ENCODE results near the gene GRWD1.

GRWD1 gene

DNA sequence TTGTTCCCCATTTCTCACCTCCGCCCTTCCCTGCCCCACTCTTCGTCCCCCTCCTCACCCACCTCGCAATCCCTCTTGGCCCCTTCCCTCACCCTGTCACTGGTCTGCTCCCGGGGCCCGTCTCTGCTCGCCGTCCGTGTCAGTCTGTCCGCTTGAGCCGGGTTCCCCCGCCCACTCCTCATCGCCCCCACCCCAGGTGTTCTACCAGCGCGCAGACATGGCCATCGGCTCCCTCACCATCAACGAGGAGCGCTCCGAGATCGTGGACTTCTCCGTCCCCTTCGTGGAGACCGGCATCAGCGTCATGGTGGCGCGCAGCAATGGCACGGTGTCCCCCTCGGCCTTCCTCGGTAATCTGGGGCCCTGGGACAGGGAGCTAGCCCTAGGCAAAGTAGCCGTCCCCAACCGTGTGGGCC is 30.0 kb upstream of the GRWD1 start:
- TF ChIP-seq PPARA (CRISPR knock-in tag; IDR thresholded peaks at IDR 0.05; ENCODE audit: borderline replicate concordance): no peak
- TF ChIP-seq ZFP30 (CRISPR knock-in tag; IDR thresholded peaks at IDR 0.05): no peak
- no peak for TF ChIP-seq OSR1 (CRISPR knock-in tag; IDR thresholded peaks at IDR 0.05)
- TF ChIP-seq, protein P1, sequence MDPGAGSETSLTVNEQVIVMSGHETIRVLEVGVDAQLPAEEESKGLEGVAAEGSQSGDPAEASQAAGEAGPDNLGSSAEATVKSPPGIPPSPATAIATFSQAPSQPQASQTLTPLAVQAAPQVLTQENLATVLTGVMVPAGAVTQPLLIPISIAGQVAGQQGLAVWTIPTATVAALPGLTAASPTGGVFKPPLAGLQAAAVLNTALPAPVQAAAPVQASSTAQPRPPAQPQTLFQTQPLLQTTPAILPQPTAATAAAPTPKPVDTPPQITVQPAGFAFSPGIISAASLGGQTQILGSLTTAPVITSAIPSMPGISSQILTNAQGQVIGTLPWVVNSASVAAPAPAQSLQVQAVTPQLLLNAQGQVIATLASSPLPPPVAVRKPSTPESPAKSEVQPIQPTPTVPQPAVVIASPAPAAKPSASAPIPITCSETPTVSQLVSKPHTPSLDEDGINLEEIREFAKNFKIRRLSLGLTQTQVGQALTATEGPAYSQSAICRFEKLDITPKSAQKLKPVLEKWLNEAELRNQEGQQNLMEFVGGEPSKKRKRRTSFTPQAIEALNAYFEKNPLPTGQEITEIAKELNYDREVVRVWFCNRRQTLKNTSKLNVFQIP (CRISPR knock-in tag; IDR thresholded peaks at IDR 0.05; ENCODE audit: borderline replicate concordance, low read depth): no peak
- TF ChIP-seq, protein P2, sequence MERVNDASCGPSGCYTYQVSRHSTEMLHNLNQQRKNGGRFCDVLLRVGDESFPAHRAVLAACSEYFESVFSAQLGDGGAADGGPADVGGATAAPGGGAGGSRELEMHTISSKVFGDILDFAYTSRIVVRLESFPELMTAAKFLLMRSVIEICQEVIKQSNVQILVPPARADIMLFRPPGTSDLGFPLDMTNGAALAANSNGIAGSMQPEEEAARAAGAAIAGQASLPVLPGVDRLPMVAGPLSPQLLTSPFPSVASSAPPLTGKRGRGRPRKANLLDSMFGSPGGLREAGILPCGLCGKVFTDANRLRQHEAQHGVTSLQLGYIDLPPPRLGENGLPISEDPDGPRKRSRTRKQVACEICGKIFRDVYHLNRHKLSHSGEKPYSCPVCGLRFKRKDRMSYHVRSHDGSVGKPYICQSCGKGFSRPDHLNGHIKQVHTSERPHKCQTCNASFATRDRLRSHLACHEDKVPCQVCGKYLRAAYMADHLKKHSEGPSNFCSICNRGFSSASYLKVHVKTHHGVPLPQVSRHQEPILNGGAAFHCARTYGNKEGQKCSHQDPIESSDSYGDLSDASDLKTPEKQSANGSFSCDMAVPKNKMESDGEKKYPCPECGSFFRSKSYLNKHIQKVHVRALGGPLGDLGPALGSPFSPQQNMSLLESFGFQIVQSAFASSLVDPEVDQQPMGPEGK (CRISPR knock-in tag; IDR thresholded peaks at IDR 0.05; ENCODE audit: borderline replicate concordance): no peak
- TF ChIP-seq ISL1 (CRISPR knock-in tag; IDR thresholded peaks at IDR 0.05): no peak
- no peak for TF ChIP-seq TCF4 (CRISPR knock-in tag; IDR thresholded peaks at IDR 0.05; ENCODE audit: borderline replicate concordance)
- no peak for TF ChIP-seq ZNF565 (CRISPR knock-in tag; conservative IDR thresholded peaks at IDR 0.05; ENCODE audit: low read depth)
- TF ChIP-seq TOX (CRISPR knock-in tag; IDR thresholded peaks at IDR 0.05; ENCODE audit: borderline replicate concordance): no peak
- no peak for ATAC-seq

DNA sequence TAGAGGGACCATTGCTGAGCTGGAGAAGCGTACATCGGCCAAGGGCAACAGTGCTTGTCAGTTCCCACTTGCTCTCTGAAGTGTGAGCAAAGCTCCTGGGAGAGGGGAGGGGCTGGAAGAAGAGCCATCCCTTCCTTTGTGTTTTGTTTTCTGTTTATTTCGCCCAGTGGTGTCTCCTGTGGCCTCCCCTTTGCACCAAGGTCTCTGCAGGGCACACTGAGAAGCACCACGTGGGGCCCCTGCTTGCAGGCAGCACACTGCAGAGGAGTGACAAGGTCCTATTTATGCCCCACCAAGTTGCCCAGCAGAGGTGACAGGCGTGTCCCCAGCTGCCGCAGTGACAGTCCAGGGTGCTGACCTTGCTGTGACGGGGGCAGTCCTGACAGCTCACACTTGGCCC is 28.4 kb upstream of the GRWD1 start:
- TF ChIP-seq ZC3H10 (CRISPR knock-in tag; IDR thresholded peaks at IDR 0.05) (no peak), SNAI2 (CRISPR knock-in tag; IDR thresholded peaks at IDR 0.05) (no peak), ZNF8 (CRISPR knock-in tag; IDR thresholded peaks at IDR 0.05) (no peak), PPARA (CRISPR knock-in tag; IDR thresholded peaks at IDR 0.05; ENCODE audit: borderline replicate concordance) (no peak), ARNTL (CRISPR knock-in tag; IDR thresholded peaks at IDR 0.05; ENCODE audit: borderline replicate concordance, low read depth) (no peak), ZFP30 (CRISPR knock-in tag; IDR thresholded peaks at IDR 0.05) (no peak), CSDC2 (CRISPR knock-in tag; IDR thresholded peaks at IDR 0.05) (no peak), ZFP3 (CRISPR knock-in tag; IDR thresholded peaks at IDR 0.05) (no peak), ZNF565 (CRISPR knock-in tag; conservative IDR thresholded peaks at IDR 0.05; ENCODE audit: low read depth) (no peak), TCF4 (CRISPR knock-in tag; IDR thresholded peaks at IDR 0.05; ENCODE audit: borderline replicate concordance) (no peak), ZNF70 (CRISPR knock-in tag; IDR thresholded peaks at IDR 0.05) (no peak)
- TF ChIP-seq, protein P3, sequence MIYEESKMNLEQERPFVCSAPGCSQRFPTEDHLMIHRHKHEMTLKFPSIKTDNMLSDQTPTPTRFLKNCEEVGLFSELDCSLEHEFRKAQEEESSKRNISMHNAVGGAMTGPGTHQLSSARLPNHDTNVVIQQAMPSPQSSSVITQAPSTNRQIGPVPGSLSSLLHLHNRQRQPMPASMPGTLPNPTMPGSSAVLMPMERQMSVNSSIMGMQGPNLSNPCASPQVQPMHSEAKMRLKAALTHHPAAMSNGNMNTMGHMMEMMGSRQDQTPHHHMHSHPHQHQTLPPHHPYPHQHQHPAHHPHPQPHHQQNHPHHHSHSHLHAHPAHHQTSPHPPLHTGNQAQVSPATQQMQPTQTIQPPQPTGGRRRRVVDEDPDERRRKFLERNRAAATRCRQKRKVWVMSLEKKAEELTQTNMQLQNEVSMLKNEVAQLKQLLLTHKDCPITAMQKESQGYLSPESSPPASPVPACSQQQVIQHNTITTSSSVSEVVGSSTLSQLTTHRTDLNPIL (CRISPR knock-in tag; IDR thresholded peaks at IDR 0.05; ENCODE audit: low read depth): no peak
- TF ChIP-seq, protein P1 (CRISPR knock-in tag; IDR thresholded peaks at IDR 0.05; ENCODE audit: borderline replicate concordance, low read depth): no peak
- no peak for ATAC-seq

DNA sequence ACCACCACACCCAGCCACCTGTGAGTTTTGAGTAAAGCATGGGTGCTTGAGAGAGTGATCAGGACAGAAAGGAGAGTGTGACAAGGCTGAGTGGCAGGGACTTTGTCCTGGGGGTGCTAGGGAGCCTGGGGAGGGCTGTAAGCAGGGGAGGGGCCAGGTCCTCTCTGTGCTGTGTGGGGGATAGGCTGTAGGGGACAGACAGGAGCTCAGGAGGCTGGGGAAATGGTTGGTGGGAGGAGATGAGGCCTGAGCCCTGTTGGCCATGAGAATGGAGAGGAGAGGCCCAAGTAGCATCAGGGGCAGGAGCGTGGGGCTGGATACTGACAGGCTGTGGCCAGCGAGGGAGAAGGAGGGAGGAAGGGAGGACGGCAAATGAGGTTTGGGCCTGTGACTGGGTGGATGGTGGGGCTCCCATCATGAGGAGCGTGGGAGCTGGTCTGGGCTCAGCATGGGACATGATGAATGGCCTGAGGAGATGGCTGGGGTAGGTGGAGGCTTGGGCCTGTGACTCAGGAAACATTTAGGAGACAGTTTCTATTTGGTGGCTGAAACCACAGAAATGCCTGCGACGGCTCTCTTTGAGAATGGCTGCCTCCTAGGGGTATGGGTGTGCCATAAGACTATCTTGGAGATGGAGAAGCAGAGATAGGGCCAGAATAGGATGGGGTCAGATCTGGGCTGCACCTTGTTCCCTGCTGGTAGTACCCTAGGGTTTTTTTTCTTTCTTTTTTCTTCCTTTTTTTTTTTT is 27.3 kb upstream of the GRWD1 start:
- ATAC-seq: peak; percentile 35
- no peak for TF ChIP-seq ZNF70 (CRISPR knock-in tag; IDR thresholded peaks at IDR 0.05)
- no peak for TF ChIP-seq RARB (CRISPR knock-in tag; IDR thresholded peaks at IDR 0.05)
- TF ChIP-seq, protein P2 (CRISPR knock-in tag; IDR thresholded peaks at IDR 0.05; ENCODE audit: borderline replicate concordance): no peak
- TF ChIP-seq ESRRG (CRISPR knock-in tag; IDR thresholded peaks at IDR 0.05): no peak
- TF ChIP-seq, protein P4, sequence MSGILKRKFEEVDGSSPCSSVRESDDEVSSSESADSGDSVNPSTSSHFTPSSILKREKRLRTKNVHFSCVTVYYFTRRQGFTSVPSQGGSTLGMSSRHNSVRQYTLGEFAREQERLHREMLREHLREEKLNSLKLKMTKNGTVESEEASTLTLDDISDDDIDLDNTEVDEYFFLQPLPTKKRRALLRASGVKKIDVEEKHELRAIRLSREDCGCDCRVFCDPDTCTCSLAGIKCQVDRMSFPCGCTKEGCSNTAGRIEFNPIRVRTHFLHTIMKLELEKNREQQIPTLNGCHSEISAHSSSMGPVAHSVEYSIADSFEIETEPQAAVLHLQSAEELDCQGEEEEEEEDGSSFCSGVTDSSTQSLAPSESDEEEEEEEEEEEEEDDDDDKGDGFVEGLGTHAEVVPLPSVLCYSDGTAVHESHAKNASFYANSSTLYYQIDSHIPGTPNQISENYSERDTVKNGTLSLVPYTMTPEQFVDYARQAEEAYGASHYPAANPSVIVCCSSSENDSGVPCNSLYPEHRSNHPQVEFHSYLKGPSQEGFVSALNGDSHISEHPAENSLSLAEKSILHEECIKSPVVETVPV (CRISPR knock-in tag; IDR thresholded peaks at IDR 0.05): no peak
- no peak for TF ChIP-seq TCF4 (CRISPR knock-in tag; IDR thresholded peaks at IDR 0.05; ENCODE audit: borderline replicate concordance)
- no peak for TF ChIP-seq ZNF8 (CRISPR knock-in tag; IDR thresholded peaks at IDR 0.05)
- TF ChIP-seq, protein P5, sequence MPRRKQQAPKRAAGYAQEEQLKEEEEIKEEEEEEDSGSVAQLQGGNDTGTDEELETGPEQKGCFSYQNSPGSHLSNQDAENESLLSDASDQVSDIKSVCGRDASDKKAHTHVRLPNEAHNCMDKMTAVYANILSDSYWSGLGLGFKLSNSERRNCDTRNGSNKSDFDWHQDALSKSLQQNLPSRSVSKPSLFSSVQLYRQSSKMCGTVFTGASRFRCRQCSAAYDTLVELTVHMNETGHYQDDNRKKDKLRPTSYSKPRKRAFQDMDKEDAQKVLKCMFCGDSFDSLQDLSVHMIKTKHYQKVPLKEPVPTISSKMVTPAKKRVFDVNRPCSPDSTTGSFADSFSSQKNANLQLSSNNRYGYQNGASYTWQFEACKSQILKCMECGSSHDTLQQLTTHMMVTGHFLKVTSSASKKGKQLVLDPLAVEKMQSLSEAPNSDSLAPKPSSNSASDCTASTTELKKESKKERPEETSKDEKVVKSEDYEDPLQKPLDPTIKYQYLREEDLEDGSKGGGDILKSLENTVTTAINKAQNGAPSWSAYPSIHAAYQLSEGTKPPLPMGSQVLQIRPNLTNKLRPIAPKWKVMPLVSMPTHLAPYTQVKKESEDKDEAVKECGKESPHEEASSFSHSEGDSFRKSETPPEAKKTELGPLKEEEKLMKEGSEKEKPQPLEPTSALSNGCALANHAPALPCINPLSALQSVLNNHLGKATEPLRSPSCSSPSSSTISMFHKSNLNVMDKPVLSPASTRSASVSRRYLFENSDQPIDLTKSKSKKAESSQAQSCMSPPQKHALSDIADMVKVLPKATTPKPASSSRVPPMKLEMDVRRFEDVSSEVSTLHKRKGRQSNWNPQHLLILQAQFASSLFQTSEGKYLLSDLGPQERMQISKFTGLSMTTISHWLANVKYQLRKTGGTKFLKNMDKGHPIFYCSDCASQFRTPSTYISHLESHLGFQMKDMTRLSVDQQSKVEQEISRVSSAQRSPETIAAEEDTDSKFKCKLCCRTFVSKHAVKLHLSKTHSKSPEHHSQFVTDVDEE (CRISPR knock-in tag; IDR thresholded peaks at IDR 0.05): no peak
- TF ChIP-seq SNAI2 (CRISPR knock-in tag; IDR thresholded peaks at IDR 0.05): no peak
- no peak for TF ChIP-seq PPARA (CRISPR knock-in tag; IDR thresholded peaks at IDR 0.05; ENCODE audit: borderline replicate concordance)
- TF ChIP-seq ZNF565 (CRISPR knock-in tag; conservative IDR thresholded peaks at IDR 0.05; ENCODE audit: low read depth): no peak
- TF ChIP-seq ZFP3 (CRISPR knock-in tag; IDR thresholded peaks at IDR 0.05): no peak
- TF ChIP-seq CSDC2 (CRISPR knock-in tag; IDR thresholded peaks at IDR 0.05): no peak
- TF ChIP-seq, protein P3 (CRISPR knock-in tag; IDR thresholded peaks at IDR 0.05; ENCODE audit: low read depth): no peak
- TF ChIP-seq ZC3H10 (CRISPR knock-in tag; IDR thresholded peaks at IDR 0.05): no peak

Data from SK-N-SH treated with all-trans-retinoic acid at 6 μM for 48 hours (cell line).